Hematopoietic multipotent progenitor cell treated with erythropoietin and hydrocortisone succinate and interleukin-3 and kit ligand, for 8 days (in vitro differentiated cells): ENCODE measurements around the gene ANO2.

ENCODE experiments used
- DNase-seq: peaks from one replicate; pipeline ENCODE4 v3.0.0-alpha.2; 2015

The ANO2 gene

GRCh38 chr12:5964913-5965900 lies 20.1 kb upstream of the ANO2 start:
- DNase-seq, result no peak

GRCh38 chr12:5963515-5963914 lies 18.5 kb upstream of the ANO2 start:
- no peak for DNase-seq

GRCh38 chr12:5960783-5961182 lies 15.7 kb upstream of the ANO2 start:
- DNase-seq, result no peak

GRCh38 chr12:5956987-5957386 lies 11.9 kb upstream of the ANO2 start:
- no peak for DNase-seq

GRCh38 chr12:5954661-5955060 lies 9.6 kb upstream of the ANO2 start:
- DNase-seq, result no peak

- DNase-seq, result no peak
These were observed 9.0 kb upstream of the ANO2 start for GRCh38 chr12:5953835-5954586.

- DNase-seq, result no peak
These were observed 7.0 kb upstream of the ANO2 start for GRCh38 chr12:5952031-5952430.

GRCh38 chr12:5948696-5949095 lies 3.6 kb upstream of the ANO2 start:
- DNase-seq, result no peak

GRCh38 chr12:5947006-5947405 lies 1.9 kb upstream of the ANO2 start:
- no peak for DNase-seq

- no peak for DNase-seq
These were observed 1.3 kb upstream of the ANO2 start for GRCh38 chr12:5946388-5946787.

- DNase-seq, result no peak
These were observed 380 bp downstream of the ANO2 start for GRCh38 chr12:5944688-5945070.

- no peak for DNase-seq
These were observed 1.0 kb downstream of the ANO2 start for GRCh38 chr12:5944053-5944452.

GRCh38 chr12:5941907-5942306 lies 3.2 kb downstream of the ANO2 start:
- no peak for DNase-seq

- DNase-seq, result no peak
These were observed 17.1 kb downstream of the ANO2 start for GRCh38 chr12:5927732-5928516.

- no peak for DNase-seq
These were observed 19.4 kb downstream of the ANO2 start for GRCh38 chr12:5925646-5926045.

- DNase-seq, result no peak
These were observed 20.7 kb downstream of the ANO2 start for GRCh38 chr12:5924342-5924741.

- no peak for DNase-seq
These were observed 21.3 kb downstream of the ANO2 start for GRCh38 chr12:5923751-5924150.

- DNase-seq, result no peak
These were observed 21.9 kb downstream of the ANO2 start for GRCh38 chr12:5923043-5923605.

- no peak for DNase-seq
These were observed 22.8 kb downstream of the ANO2 start for GRCh38 chr12:5921966-5922899.

GRCh38 chr12:5921027-5921909 lies 23.8 kb downstream of the ANO2 start:
- no peak for DNase-seq
